Left cardiac atrium (tissue), 4 donors: ENCODE results near the gene GLS2. TPM values are rescaled to one million over a fixed set of nuclear protein-coding genes. Genes with fewer than 3 reads are reported as not detected.
"Not testable (repeated sequence)": the region's sequence is repeated elsewhere in the genome, so short reads cannot be mapped to it uniquely, and the experiment has no call there.

Source experiments
- ATAC-seq, 2 donors: fragments of 200-7000 bp; cut with Tn5 transposase; one replicate each; pipeline ENCODE4 v1.9.1; 2020; ENCODE audit warnings: mild to moderate bottlenecking in 2 of 2, moderate library complexity in 2 of 2
- DNase-seq: peaks from one replicate; pipeline ENCODE4 v3.0.0-alpha.2; 2020
- intact Hi-C, 2 donors: fragments of 100-400 bp; cut with DNase I; formaldehyde crosslinking; loops; one replicate each; pipeline versions ENCODE4 v1.14.1 to v1.15.1; 2022 to 2023
- total RNA-seq, 2 donors: library from RNA; stranded (reverse); fragmentation: NEBNext Ultra II Directional; extraction: Animal tissue kit (Norgen Biotek cat#: 25700); gene quantifications; one replicate each; pipeline ENCODE4 v1.2.1, GENCODE V29; 2021
- donor health status: DM: no; HTN: yes; CAD: no.
- donor health status: DM: no; HTN: yes; CAD: no; lungs with severe emphysema.
- donor health status: DM: yes; HTN: yes; CAD: no.
- donor health status: Dilated cardiomyopathy.

The GLS2 gene
- total RNA-seq, 2 donors from 2014 or later: 0.35 to 0.42 TPM

GRCh38 chr12:56496704-56497103 is 8.7 kb upstream of the GLS2 start:
- peak; percentile 72 for DNase-seq
- intact Hi-C loops, ATAC-seq: not testable (repeated sequence)

DNA sequence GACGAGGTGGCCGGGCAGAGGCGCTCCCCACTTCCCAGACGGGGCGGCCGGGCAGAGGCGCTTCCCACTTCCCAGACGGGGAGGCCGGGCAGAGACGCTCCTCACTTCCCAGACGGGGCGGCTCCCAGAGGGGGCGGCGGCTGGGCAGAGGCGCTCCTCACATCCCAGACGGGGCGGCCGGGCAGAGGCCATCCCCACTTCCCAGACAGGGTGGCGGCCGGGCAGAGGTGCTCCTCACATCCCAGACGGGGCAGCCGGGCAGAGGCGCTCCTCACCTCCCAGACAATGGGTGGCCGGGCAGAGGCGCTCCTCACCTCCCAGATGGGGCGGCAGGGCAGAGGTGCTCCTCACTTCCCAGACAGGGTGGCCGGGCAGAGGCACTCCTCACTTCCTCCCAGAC is 6.5 kb upstream of the GLS2 start:
- intact Hi-C loops, DNase-seq, ATAC-seq: not testable (repeated sequence)

- intact Hi-C loops, ATAC-seq, DNase-seq: not testable (repeated sequence)
These were observed 6.1 kb upstream of the GLS2 start for GRCh38 chr12:56494106-56494415.

GRCh38 chr12:56493409-56494105 is 5.6 kb upstream of the GLS2 start:
- intact Hi-C loops: not testable (repeated sequence)

GRCh38 chr12:56490360-56490759 is 2.4 kb upstream of the GLS2 start:
- intact Hi-C loops: no loop called here
- no peak for ATAC-seq
- DNase-seq: no peak

More at GRCh38 chr12:56493409-56494105, 5.6 kb upstream of the GLS2 start:
- ATAC-seq, DNase-seq: not testable (repeated sequence)

DNA sequence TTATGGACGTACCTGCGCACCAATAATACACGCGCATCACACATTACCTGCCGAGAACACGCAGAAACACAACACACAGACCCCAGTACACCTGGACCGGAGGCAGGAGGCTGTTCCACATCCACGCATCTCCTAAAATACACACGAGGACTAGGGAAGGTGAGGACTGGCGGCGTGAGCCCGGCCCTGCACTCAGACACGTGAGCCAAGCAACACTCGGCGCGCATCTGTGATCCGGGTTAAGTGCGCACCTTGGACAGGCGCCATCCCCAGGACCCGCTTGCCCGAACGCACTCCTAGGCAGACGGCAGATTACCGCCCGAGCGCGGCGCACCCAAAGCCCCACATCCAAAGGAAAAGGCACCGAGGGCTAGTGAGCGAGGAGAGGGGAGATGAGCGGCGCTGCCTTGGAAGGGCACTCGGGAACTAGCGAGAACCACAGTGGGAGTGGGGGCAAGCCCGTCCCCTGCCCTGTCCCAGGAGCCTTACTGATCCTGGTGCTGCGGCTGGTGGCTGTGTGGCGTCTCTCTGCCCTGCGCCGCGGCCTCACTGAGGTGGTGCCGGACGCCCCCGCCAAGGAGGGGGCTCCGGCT is 417 bp downstream of the GLS2 start:
- peak; percentile 45 to 62 for ATAC-seq
- intact Hi-C loops: no loop called here
- peak; percentile 40 for DNase-seq

DNA sequence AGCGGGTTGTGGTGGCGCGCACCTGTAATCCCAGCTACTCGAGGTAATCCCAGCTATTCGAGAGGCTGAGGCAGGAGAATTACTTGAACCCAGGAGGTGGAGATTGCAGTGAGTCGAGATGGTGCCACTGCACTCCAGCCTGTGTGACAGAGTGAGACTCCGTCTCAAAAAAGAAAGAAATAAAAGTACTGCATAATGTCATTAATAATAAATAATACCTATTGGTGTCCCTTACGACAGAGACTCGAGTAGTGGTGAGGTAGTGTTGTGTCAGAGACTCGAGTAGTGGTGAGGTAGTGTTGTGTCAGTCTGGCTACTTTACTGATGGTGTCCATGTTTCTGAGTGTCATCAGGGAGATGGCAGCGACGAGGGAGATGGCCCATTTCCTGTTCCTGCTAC is 1.3 kb downstream of the GLS2 start:
- intact Hi-C loops: no loop called here
- ATAC-seq (no peak), DNase-seq (no peak)

DNA sequence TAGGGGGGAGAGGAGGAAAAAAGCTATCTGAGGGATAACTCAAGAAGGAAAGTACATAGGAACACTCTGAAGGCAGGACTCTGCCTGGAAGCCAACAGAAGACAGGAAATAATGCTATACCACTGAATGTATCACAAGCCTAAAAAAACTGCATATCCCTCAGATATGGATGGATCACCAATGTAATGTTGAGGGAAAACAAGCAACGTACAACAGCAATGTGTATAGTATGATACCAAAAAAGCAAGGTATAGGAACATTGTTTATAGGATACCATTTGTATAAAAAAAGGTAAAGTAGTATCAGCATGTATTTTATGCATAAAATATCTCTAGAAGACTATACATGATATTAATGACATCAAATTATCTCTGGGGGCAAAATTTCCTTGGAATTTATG is 3.4 kb downstream of the GLS2 start:
- DNase-seq (no peak), ATAC-seq (no peak)
- intact Hi-C loops: no loop called here

- no peak for ATAC-seq
These were observed 8.3 kb downstream of the GLS2 start for GRCh38 chr12:56479625-56480024.

DNA sequence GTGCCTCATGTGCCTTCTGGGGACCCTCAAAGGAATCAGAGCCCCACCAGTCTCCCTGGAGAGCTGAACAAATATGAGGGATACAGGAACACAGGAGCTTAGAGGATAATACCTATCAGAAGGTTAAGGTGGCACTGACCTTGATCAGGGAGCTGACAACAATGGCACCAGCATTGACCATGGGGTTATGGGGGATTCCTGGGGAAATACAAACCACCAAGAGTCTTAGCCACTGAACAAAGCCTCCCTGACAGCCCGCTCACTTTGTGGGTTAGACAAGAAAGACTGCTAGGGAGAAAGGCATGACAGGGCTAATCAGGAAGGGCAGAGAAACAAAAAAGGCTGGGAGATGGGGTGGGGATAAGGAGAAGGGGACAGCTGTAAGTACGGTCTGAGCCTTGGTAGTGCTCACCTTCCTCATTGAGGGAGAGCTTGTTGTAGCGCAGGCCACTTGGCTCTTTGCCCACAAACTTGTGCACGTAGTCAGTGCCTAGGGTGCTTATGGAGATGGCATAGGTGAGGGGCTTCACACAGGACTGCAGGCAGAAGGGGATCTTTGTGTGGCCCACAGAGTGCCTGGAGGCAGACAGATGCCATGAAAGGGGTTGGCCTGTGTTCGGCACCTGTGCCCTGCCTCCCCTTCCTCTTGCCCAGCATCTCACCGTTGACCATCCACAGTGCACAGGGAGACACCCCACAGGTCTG is 10.3 kb downstream of the GLS2 start:
- intact Hi-C loops: no loop called here

More at GRCh38 chr12:56479625-56480024, 8.3 kb downstream of the GLS2 start:
- no peak for DNase-seq
- intact Hi-C loops: no loop called here

DNA sequence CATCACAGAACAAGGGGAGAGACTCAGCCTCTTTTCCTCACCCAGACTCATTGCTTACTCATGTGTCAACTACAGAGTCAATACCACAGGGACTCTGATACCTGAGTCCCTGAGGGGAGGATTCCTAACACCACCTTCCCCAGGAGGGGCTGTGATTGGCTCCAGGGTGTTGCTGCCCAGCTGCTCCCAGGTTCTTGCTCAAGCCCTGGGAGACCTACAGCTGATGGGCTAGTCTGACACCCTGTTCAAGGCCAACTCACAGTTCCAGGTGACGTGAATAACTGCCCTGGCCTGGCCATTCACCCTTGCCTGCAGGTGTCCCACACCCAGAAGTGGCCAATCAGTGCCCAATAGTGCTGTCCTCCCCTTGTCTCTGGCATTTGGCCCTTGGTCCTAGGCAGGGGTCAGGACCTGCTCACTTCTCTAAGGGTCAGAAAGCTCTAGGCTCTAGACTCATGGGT is 11.0 kb downstream of the GLS2 start:
- intact Hi-C loops: no loop called here
- ATAC-seq (peak in 1 of 2 donors; percentile 17), DNase-seq (no peak)

More for the DNA sequence above, 10.3 kb downstream of the GLS2 start:
- DNase-seq: no peak
- no peak for ATAC-seq

DNA sequence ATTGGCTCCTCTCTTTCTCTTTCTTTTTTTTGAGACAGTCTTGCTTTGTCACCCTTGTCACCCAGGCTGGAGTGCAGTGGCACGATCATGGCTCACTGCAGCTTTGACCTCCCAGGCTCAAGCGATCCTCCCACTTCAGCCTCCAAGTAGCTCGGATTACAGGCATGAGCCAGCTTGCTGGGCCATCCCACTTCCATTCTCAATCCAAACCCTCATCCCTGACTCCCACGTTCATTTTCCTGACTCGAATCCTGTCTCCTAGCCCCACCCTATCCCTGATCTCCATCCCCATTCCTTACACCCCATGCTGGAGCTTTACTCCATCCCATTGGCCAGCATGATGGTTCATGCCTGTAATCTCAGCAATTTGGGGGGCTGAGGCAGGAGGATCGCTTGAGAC is 11.8 kb downstream of the GLS2 start:
- DNase-seq: no peak
- no peak for ATAC-seq
- intact Hi-C loops: no loop called here

GRCh38 chr12:56474389-56474788 is 13.6 kb downstream of the GLS2 start:
- ATAC-seq (no peak), DNase-seq (no peak)
- intact Hi-C loops: no loop called here

- ATAC-seq (peak; percentile 52 to 60), DNase-seq (peak; percentile 60)
- intact Hi-C loops: loop anchor here in 1 of 2 donors (5.0 kb wide), 1 partner anchor 277 kb away; no protein-coding TSS in a partner anchor
These were observed 18.7 kb downstream of the GLS2 start for GRCh38 chr12:56469007-56469930.

- ATAC-seq: peak; percentile 98 to 99
- intact Hi-C loops: loop anchor here in 1 of 2 donors (5.0 kb wide), 1 partner anchor 276 kb away; no protein-coding TSS in a partner anchor
- peak; percentile 95 for DNase-seq
These were observed 19.6 kb downstream of the GLS2 start, which contains the start of gene SPRYD4 for GRCh38 chr12:56468216-56469006. Gene SPRYD4, plus strand, starts transcription at chr12:56468578. Its CDS starts 14 bp downstream, at chr12:56468592.

GRCh38 chr12:56462565-56462964 is 25.4 kb downstream of the GLS2 start:
- no peak for ATAC-seq
- DNase-seq: no peak
- intact Hi-C loops: loop anchor here in 1 of 2 donors (5.0 kb wide), 1 partner anchor 105 kb away; no protein-coding TSS in a partner anchor

DNA sequence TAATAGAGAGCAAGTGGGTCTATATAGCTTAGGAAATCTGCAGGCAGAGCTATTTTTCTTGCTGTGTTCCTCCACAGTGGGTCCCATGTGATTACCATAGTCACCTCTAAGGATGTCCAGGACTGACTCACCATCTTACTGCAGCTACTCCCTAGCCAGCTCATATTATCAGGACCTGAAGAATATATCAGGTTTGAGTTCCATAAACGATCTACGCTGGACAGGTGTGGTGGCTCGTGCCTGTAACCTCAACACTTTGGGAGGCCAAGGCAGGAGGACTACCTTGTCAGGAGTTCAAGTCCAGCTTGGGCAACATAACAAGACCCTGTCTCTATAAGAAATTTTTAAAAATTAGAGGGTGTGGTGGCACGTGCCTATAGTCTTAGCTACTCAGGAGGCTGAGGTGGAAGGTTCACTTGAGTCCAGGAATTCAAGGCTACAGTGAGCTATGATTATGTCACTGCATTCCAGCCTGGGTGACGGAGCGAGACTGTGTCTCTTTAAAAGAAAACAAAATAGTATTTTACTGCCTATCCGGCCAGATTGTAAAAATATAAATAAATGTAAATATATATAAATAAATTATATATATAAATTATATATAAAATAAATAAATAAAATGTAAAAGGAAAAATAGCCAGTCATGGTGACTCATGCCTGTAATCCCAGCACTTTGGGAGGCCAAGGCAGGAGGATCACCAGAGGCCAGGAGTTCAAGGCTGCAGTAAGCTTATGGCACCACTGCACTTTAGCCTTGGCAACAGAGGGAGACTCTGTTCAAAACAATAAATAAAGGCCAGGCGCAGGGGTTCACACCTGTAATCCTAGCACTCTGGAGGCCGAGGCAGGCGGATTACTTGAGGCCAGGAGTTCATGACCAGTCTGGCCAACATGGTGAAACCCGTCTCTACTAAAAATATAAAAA is 26.5 kb downstream of the GLS2 start:
- ATAC-seq: no peak
- no peak for DNase-seq
- intact Hi-C loops: loop anchor here in 1 of 2 donors (5.0 kb wide), 1 partner anchor 104 kb away; no protein-coding TSS in a partner anchor
